Forelimb muscle (tissue), 1 donor: Measurements from ENCODE around the gene GHSR. TPM values are rescaled to one million over a fixed set of nuclear protein-coding genes. Genes with fewer than 3 reads are reported as not detected.

ENCODE experiments used
- DNase-seq: peaks from one replicate; pipeline ENCODE4 v3.0.0-alpha.2; 2013; ENCODE audit warnings: low read depth
- polyA plus RNA-seq: library from polyadenylated mRNA; unstranded; fragments of 120-200 nt; gene quantifications from one replicate; pipeline ENCODE4 v1.2.1, GENCODE V29; 2013; ENCODE audit not compliant: insufficient read length

Gene GHSR
- polyA plus RNA-seq, 1 donor, result not detected

DNA sequence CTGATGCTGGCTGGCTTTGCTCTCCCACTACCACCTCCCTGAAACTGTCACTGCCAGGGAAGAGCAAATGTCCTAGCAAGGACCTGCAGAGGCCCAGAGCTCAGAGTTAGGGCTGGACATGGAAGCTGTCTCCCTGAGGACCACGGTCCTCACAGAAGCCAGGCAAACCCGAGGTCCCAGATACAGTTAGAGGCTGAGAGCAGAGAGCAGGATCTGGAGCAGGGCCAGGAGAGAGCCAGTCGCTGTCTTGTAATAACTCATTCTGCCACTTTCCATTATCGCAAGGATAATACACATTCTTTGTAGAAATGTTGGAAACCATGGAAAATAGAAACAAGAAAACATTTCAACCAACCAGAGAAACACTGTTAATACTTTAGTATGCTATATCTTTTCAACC lies 10.1 kb downstream of the GHSR start:
- no peak for DNase-seq

- DNase-seq, result no peak
Measured at GRCh38 chr3:172437713-172438112, 10.5 kb downstream of the GHSR start.

DNA sequence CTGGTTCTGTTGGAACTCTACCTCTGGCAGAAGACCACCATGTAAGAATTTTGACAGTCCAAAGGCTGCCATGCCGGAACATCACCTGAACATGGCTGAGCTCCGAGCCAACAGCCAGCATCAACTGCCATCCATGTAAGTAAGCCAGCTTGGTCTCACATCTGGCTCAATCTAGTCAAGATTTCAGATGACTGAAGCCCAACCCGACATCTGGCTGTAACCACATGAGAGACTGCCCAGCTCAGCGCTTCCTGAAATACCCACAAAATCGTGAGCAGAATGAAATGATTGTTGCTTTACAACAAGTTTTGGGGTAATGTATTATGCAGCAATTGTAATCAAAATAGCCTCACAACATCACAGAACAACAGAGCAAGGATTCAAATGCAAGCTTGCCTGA lies 32.9 kb downstream of the GHSR start:
- DNase-seq, result no peak

DNA sequence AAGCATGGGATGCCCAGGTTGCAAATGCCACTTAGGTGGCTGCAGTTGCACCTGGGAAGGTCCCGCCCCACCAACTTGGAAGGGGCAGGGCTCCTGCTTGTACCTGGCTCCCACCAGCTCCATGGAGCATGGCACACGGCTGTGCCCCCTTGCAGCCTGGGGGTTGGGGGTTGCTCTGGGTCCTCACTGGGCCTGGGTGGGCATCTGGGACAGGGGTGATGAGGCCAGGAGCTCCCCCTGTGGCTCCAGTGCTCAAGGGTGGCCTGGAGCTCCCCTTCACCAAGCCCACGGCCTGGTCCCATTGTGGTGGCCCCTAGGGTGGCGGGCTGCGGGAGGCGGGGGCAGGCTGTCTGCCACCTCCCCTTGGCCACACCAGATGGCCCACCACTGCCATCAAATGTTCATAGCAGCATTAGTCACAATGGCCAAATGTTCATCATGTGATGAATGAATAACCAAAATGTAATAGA lies 36.7 kb downstream of the GHSR start:
- DNase-seq, result no peak

GRCh38 chr3:172410702-172411477 lies 37.4 kb downstream of the GHSR start:
- DNase-seq, result no peak

DNA sequence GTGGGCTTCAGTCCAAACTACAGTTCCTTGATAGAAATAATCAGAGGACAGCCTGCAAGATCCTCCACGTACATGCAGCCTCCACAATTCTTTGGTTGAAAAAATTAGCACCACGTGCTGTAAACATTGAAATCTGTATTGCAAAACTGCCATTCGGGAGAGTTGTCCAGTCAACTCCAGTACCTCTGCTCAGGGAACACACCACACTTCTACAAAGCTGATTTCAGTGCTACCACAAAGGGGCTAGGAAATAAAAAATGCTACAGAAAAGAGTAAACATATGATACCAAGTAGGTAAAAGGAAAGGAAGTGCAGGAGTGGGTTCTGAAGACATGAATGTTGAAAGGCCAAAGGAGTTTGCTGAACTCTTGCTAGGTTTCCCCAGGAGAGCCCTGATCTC lies 40.4 kb downstream of the GHSR start:
- no peak for DNase-seq

- DNase-seq, result no peak
Measured at GRCh38 chr3:172405914-172406313, 42.3 kb downstream of the GHSR start.

DNA sequence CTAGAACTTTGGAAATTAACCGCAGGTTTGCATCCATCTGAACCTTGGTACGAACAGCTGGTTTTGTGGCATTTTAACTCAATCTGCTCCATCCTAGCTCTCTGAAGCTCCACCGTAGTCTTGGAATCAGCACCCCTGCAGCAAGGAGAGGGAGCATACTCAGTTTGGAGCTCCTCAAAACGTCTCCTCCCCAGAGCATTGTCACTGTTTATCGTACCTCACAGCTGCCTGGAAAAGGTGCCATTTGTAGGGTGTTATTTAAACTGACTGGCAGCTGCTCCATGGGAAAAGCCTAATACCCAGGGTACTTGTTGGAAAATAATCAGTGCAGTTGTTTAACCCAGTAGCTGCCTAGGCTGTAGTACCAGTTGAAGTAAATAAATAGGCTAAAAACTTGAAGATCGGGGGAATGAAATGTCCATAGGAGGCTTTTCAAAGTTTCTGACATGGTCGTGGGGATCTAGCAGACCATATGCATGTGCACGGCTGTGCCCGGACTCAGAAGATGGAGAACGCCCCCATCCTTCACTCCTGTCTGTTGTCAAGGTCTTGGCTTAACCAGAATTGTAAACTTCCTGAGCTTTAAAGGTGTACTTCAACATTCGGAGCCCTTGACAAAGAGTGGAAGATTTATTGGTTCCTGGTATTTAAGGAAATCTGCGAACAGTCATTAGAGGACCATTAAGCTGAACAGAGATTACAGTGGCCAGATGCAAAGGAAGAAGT lies 43.9 kb downstream of the GHSR start:
- no peak for DNase-seq

DNA sequence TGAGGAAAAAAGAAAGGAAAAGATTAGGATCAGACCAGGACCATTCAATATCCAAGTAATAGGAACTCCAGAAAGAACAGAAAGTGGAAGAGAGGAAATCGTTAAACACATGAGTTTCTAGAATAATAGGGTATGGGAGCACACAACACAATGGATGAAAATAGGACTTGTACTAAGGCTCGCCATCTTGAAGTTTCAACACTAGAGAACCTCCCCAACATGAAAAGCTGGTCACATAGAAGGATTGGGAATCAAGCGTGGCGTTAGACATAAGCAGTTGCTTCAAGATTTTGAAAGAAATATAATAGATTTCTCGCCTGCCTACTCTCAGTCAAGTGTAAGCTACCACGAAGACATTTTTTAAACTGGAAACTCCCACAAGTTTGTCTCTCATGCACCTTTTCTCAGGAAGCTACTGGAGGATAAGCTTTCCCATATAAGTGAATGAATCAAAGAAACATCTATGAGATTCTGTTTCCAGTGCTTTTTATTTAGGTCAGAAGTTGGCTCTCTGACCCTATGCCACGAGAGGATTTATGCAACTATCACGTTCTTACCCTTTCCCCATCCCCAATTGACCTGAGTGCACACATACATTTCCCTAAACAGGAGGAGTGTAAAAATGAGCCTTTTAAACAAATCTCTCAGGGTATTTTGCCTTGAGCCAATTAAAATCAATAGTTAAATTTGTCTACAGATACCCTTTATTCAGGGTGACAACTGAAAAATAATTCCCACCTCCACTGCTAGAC lies 45.2 kb downstream of the GHSR start:
- DNase-seq, result no peak

DNA sequence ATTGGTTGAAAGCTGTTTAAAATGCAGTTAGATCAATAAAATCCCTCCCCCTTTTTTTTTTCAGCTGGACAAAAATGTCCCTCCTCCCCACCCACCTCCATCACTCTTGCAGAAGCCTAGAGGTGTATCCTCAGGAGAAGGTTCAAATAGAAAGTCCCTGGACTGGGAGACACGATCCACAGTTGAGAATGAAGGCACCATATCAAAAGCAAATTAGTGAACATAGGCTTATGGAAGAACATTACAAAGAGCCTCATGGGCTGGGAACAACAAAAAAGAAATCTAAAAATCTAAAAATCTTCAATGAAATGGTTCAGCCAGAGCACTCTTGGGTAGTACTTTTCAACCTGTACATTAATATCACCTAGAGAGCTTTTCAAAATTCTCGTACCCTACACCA lies 46.2 kb downstream of the GHSR start:
- no peak for DNase-seq

DNA sequence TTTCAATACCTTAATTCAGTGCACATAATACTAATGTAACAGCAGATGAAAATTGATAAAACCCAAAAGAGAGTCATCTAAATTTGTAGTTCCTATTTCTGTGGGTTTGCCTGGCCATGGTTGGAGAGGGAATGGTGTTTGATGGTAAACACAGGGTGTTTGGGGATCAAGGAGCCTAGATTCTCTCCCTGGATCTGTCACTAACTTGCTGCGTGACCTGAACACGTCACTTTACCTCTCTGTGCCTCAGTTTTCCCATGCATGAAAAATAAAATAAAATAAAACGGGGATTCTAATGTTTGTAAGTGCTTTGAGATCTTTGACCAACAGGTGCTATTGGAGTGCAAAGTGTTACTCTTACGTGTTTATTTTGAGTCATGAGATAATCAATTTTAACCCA lies 49.8 kb downstream of the GHSR start:
- no peak for DNase-seq

DNA sequence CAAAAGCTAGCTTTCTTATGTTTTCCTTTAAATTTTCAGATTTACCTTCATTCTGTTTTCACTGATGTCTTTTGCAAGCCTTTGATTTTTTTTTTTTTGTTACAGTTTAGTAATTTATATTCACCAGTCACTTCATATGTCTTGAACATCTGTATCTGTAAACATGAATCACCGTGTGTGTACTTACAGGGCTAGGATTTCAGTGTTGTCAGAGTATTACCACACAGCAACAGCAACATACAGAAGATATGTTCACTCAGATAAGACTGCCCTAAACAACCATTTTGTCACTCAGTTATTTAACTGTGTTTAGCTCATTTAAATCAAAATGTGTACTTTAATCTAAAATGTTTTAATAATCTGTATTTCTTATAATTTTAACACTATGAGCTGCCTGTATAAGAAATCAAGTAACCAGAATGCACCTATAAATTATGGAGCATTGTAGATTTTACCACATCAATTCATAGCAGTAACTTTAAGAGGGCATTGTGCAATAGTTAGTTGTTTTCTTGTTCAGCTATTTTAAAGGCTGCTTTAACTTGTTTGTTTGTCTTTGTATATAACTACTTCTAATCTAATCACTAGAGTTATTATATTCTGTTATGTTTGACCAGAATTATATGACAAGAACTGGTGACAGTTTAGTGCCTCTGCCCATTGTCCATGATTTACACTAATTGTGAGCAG lies 50.4 kb downstream of the GHSR start:
- DNase-seq, result no peak

GRCh38 chr3:172396400-172396799 lies 51.9 kb downstream of the GHSR start:
- no peak for DNase-seq

DNA sequence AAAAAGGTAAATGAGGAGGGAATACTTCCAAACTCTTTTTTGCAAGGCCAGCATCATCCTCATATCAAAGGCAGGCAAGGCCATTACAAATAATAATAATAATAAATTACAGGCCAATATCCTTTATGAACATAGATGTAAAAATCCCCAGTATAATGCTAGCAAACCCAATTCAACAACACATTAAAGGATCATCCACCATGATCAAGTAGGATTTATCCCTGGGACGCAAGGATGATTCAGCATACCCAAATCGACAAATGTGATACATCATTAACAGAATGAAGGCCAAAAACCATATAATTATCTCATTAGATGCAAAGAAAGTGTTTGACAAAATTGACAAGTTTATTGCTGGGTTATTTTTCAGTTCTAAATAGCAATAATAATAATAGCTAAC lies 53.6 kb downstream of the GHSR start:
- DNase-seq, result no peak

Other genes starting within 250 kb of the GHSR start
- 9.4 TPM for gene TNFSF10, start 75.0 kb upstream of the GHSR start, polyA plus RNA-seq